H1 (cell line): ENCODE data around the gene ANAPC13.

Experiments
- NRF1 ChIP-seq: IDR thresholded peaks from 2 replicates; pipeline ENCODE4 v1.6.1; 2011; ENCODE audit warnings: mild to moderate bottlenecking, low read depth, low read length, improper control_type of control experiment
- POLR2A ChIP-seq, 2 experiments: IDR thresholded peaks; 1 replicate in 1 of 2; 2 replicates in 1 of 2; pipeline ENCODE4 v1.6.1; 2011; ENCODE audit warnings: low read depth in 2 of 2, low read length in 2 of 2, mild to moderate bottlenecking in 2 of 2; ENCODE audit errors: control extremely low read depth in 1 of 2
- POLR2AphosphoS5 ChIP-seq: IDR thresholded peaks from 2 replicates; pipeline ENCODE4 v1.6.1; 2011; ENCODE audit warnings: low read depth, low read length
- TF ChIP-seq, protein P1 (sequence below), 3 experiments: IDR thresholded peaks; 1 replicate in 2 of 3; 2 replicates in 1 of 3; pipeline versions ENCODE4 v1.5.1 to v1.6.1; 2011; ENCODE audit warnings: low read length in 3 of 3, mild to moderate bottlenecking in 3 of 3, inconsistent platforms in 2 of 3, low read depth in 1 of 3, moderate library complexity in 1 of 3; ENCODE audit not compliant: insufficient read depth in 1 of 3; ENCODE audit errors: control extremely low read depth in 1 of 3

DNA sequence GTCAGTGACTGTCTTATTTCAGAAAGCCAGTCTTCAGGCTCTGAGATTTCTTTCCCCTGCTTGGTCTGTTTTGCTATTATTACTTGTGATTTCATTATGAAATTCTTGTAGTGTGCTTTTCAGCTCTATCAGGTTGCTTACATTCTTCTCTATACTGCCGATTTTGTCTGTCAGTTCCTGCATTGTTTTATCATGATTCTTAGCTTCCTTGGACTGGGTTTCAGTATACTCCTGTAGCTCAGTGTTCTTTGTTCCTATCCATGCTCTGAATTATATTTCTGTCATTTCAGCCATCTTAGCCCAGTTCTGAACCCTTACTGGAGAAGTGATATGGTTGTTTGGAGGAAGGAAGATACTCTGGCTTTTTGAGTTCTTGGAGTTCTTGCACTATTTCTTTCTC lies 40.5 kb upstream of the ANAPC13 start:
- TF ChIP-seq POLR2A (IDR thresholded peaks at IDR 0.05; ENCODE audit: control extremely low read depth in 1 of 2, low read depth in 2 of 2, low read length in 2 of 2) (no peak), NRF1 (no peak), POLR2AphosphoS5 (no peak)
- TF ChIP-seq, protein P1, sequence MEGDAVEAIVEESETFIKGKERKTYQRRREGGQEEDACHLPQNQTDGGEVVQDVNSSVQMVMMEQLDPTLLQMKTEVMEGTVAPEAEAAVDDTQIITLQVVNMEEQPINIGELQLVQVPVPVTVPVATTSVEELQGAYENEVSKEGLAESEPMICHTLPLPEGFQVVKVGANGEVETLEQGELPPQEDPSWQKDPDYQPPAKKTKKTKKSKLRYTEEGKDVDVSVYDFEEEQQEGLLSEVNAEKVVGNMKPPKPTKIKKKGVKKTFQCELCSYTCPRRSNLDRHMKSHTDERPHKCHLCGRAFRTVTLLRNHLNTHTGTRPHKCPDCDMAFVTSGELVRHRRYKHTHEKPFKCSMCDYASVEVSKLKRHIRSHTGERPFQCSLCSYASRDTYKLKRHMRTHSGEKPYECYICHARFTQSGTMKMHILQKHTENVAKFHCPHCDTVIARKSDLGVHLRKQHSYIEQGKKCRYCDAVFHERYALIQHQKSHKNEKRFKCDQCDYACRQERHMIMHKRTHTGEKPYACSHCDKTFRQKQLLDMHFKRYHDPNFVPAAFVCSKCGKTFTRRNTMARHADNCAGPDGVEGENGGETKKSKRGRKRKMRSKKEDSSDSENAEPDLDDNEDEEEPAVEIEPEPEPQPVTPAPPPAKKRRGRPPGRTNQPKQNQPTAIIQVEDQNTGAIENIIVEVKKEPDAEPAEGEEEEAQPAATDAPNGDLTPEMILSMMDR (IDR thresholded peaks at IDR 0.05; ENCODE audit: control extremely low read depth in 1 of 3, insufficient read depth in 1 of 3, low read depth in 1 of 3, low read length in 3 of 3): no peak
